K562 (cell line): ENCODE results near the gene PPARD. TPM values are rescaled to one million over a fixed set of nuclear protein-coding genes. Genes with fewer than 3 reads are reported as not detected.

ENCODE experiments used
- CHCHD3 ChIP-seq: fragments of 250-450 bp; sonication (Bioruptor Pico); IDR thresholded peaks from 2 replicates; pipeline ENCODE4 v2.1.2; 2022; ENCODE audit warnings: mild to moderate bottlenecking
- CHD2 ChIP-seq: IDR thresholded peaks from 2 replicates; pipeline ENCODE4 v1.6.1; 2011; ENCODE audit warnings: low read depth, low read length
- ERF ChIP-seq: fragments of 450-650 bp; formaldehyde crosslinking; IDR thresholded peaks from 2 replicates; pipeline ENCODE4 v1.4.0; 2020; ENCODE audit warnings: mild to moderate bottlenecking, mixed read lengths
- FOXP4 ChIP-seq: sonication (generic); formaldehyde crosslinking; IDR thresholded peaks from 2 replicates; pipeline ENCODE4 v1.8.0; 2022; ENCODE audit warnings: mild to moderate bottlenecking, missing genetic modification reagents, borderline replicate concordance
- HCFC1 ChIP-seq: IDR thresholded peaks from 2 replicates; pipeline ENCODE4 v1.6.1; 2012; ENCODE audit warnings: low read depth, low read length, improper control_type of control experiment
- HNRNPLL ChIP-seq: fragments of 200-400 bp; formaldehyde crosslinking; IDR thresholded peaks from 2 replicates; pipeline ENCODE4 v1.6.1; 2017; ENCODE audit warnings: low read length, low read depth, mild to moderate bottlenecking; ENCODE audit not compliant: poor library complexity, severe bottlenecking
- MAX ChIP-seq: sonication (generic); formaldehyde crosslinking; IDR thresholded peaks from 2 replicates; pipeline ENCODE4 v1.9.0; 2022; ENCODE audit warnings: mild to moderate bottlenecking, missing genetic modification reagents
- MCM5 ChIP-seq: fragments of 450-650 bp; IDR thresholded peaks from 2 replicates; pipeline ENCODE4 v1.6.1; 2016; ENCODE audit warnings: low read depth
- MCM7 ChIP-seq, 2 experiments: fragments of 450-650 bp; IDR thresholded peaks; 2 replicates each; pipeline ENCODE4 v1.6.1; 2016 to 2018
- MYNN ChIP-seq, 2 experiments: sonication (generic); formaldehyde crosslinking in 1 of 2; IDR thresholded peaks; 2 replicates each; pipeline versions ENCODE4 v1.5.0 to v1.6.1; 2016 to 2020; ENCODE audit warnings: antibody characterized with exemption in 1 of 2, missing genetic modification reagents in 1 of 2
- NCOR1 ChIP-seq: fragments of 450-650 bp; IDR thresholded peaks from 2 replicates; pipeline ENCODE4 v1.6.1; 2016; ENCODE audit warnings: mild to moderate bottlenecking, moderate library complexity
- POLR2A ChIP-seq: fragments of 450-650 bp; conservative IDR thresholded peaks from 2 replicates; pipeline ENCODE4 v1.6.1; 2016
- POU5F1 ChIP-seq: fragments of 150-350 bp; IDR thresholded peaks from 2 replicates; pipeline ENCODE4 v1.6.1; 2014; ENCODE audit warnings: borderline replicate concordance, low read length, low read depth, mild to moderate bottlenecking; ENCODE audit not compliant: partially characterized antibody
- YY1 ChIP-seq, 3 experiments: IDR thresholded peaks; 2 replicates each; pipeline ENCODE4 v1.6.1; 2011; ENCODE audit warnings: low read length in 2 of 3, mild to moderate bottlenecking in 2 of 3, moderate library complexity in 2 of 3, borderline replicate concordance in 1 of 3, control low read depth in 1 of 3, low read depth in 1 of 3; ENCODE audit not compliant: insufficient read depth in 3 of 3, insufficient replicate concordance in 2 of 3, control insufficient read depth in 1 of 3, insufficient read length in 1 of 3; ENCODE audit errors: extremely low read depth in 1 of 3
- ZBTB49 ChIP-seq: sonication (generic); formaldehyde crosslinking; IDR thresholded peaks from 2 replicates; pipeline ENCODE4 v1.8.0; 2022; ENCODE audit warnings: missing genetic modification reagents, mild to moderate bottlenecking, borderline replicate concordance
- ZFPM2 ChIP-seq: fragments of 250-450 bp; sonication (Bioruptor Pico); IDR thresholded peaks from 2 replicates; pipeline ENCODE4 v1.5.1; 2022; ENCODE audit warnings: mild to moderate bottlenecking
- ZNF121 ChIP-seq: sonication (generic); formaldehyde crosslinking; conservative IDR thresholded peaks from 2 replicates; pipeline ENCODE4 v1.8.0; 2022; ENCODE audit warnings: missing genetic modification reagents
- ZNF174 ChIP-seq: fragments of 250-450 bp; sonication (Bioruptor Pico); IDR thresholded peaks from 2 replicates; pipeline ENCODE4 v1.4.0; 2020; ENCODE audit warnings: mild to moderate bottlenecking
- ZNF224 ChIP-seq: sonication (generic); formaldehyde crosslinking; IDR thresholded peaks from 2 replicates; pipeline ENCODE4 v1.8.0; 2022; ENCODE audit warnings: mild to moderate bottlenecking, missing genetic modification reagents
- ZNF253 ChIP-seq: fragments of 250-450 bp; sonication (Bioruptor Pico); conservative IDR thresholded peaks from 2 replicates; pipeline ENCODE4 v1.6.1; 2021; ENCODE audit warnings: mild to moderate bottlenecking
- ZNF449 ChIP-seq: fragments of 250-450 bp; sonication (Bioruptor Pico); IDR thresholded peaks from 2 replicates; pipeline ENCODE4 v1.8.0; 2022; ENCODE audit warnings: moderate library complexity, mild to moderate bottlenecking, inconsistent platforms
- polyA plus RNA-seq, 8 experiments: library from polyadenylated mRNA; depleted of rRNA in 4 of 8; stranded (reverse) in 5 of 8; unstranded in 3 of 8; fragments of >200 nt; fragmentation: Nextera tagmentation in 2 of 8; fragmentation: Illumina TruSeq in 1 of 8; extraction: Ambion mirVana in 2 of 8; extraction: Trizol in 1 of 8; gene quantifications; 2 replicates each; pipeline versions ENCODE4 v1.2.1 to v1.2.3, GENCODE V29; 2011 to 2014; ENCODE audit warnings: inconsistent platforms in 1 of 8, missing spikeins in 1 of 8
- total RNA-seq, 7 experiments: library from RNA; depleted of rRNA in 6 of 7; stranded (reverse); fragments of >200 nt in 6 of 7; fragmentation: Illumina TruSeq in 2 of 7; extraction: Trizol in 2 of 7; gene quantifications; 2 replicates each; pipeline versions ENCODE4 v1.2.1 to v1.2.3, GENCODE V29; 2011 to 2021; ENCODE audit warnings: low replicate concordance in 1 of 7

The PPARD gene
- total and polyA plus RNA-seq, 9 of the 15 experiments (the other 6 are each of a cell fraction or from before 2014, with no cell fraction given): 0.14 to 13.2 (median 3.8) TPM

- TF ChIP-seq ZNF449 (CRISPR knock-in tag) (no peak), ZNF253 (CRISPR knock-in tag) (no peak), ZNF121 (CRISPR knock-in tag) (peak; percentile 20; the same call in 1 of the 2 replicates), ZNF174 (no peak), MCM7 (IDR thresholded peaks at IDR 0.05) (no peak), YY1 (IDR thresholded peaks at IDR 0.05; ENCODE audit: borderline replicate concordance in 1 of 3, control insufficient read depth in 1 of 3, extremely low read depth in 1 of 3, insufficient read depth in 3 of 3, insufficient read length in 1 of 3, insufficient replicate concordance in 2 of 3, low read depth in 1 of 3, low read length in 2 of 3) (no peak), ZBTB49 (0 out of 2 replicates have a peak, but pooled peaks have one; percentile 33), MAX (CRISPR knock-in tag) (peak; percentile 36; the same call in 1 of the 2 replicates), POU5F1 (no peak), ZNF224 (no peak), CHCHD3 (no peak), HNRNPLL (no peak), HCFC1 (no peak), MYNN (IDR thresholded peaks at IDR 0.05) (peak; percentile 34; the same call in 1 of the 2 replicates), MYNN (CRISPR knock-in tag; IDR thresholded peaks at IDR 0.05) (no peak), NCOR1 (peak; percentile 19; the same call in 1 of the 2 replicates), ERF (CRISPR knock-in tag) (0 out of 2 replicates have a peak, but pooled peaks have one; percentile 58), CHD2 (0 out of 2 replicates have a peak, but pooled peaks have one; percentile 10), MCM5 (no peak), POLR2A (peak; percentile 41), ZFPM2 (CRISPR knock-in tag) (no peak), FOXP4 (0 out of 2 replicates have a peak, but pooled peaks have one; percentile 62)
Measured at GRCh38 chr6:35473075-35473849, 130.9 kb downstream of the PPARD start (continued).
